ENCODE results near the gene DUOX1. TPM values are rescaled to one million over a fixed set of nuclear protein-coding genes. Genes with fewer than 3 reads are reported as not detected.

The DUOX1 gene
- total RNA-seq, 1 experiment from 2014 or later: 15.1 TPM

DNA sequence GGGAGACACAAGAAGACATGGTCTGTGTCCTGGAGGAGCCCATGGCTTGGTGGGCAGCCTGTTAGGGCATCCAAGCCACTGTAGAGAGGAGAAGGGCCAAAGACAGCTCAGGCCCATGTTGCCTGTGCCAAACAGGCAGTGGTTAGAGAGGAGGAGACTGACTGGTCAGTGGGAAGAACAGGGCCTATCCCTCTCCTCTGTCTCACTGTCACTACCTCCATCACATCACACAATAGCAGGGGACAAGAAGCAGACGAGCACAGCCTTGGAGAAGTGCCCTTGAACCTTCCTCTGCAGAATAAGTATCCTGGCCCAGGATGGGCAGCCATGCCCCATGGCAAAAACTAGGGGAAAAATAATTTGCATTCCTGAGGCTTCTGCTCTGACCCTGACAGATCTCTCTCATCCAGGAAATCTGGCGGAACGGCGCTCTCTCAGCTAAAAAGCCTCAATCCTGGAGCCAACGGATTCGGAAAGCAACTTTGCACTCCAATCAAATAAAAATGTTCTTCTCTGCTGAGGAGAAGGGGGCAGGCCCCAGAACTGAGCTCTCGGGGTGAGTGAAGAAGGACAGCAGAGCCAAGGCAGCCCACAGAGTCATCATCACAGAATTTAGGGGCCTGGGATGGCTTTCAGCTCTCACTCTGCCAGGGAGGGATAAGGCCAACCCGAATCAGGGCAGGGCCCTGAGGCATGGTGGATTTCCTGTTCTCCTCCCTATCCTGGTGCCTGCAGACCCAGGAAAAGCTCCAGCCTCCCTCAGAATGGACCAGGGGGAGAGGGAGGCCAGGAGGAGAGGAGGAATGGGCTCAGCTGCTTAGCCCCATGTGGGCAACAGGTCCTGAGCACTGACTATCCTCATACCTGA, 56.3 kb downstream of the DUOX1 start:
- H3K4me3 Mint-ChIP-seq (ENCODE audit: unreplicated experiment): peak overlapping the region; percentile 76
- peaks cover 6% of the 10 kb centered on the region for H3K36me3 Mint-ChIP-seq (ENCODE audit: insufficient read depth, unreplicated experiment)
- POLR2A ChIA-PET: interaction anchor here (0.9 kb wide), 1 partner anchor 12 kb away, joined by 3 read pairs; no protein-coding TSS in a partner anchor
- H3K27me3 Mint-ChIP-seq (ENCODE audit: insufficient read depth, unreplicated experiment): no peaks in the 10 kb centered on the region
- no peaks in the 10 kb centered on the region for H3K9me3 Mint-ChIP-seq (ENCODE audit: unreplicated experiment)
- BruUV-seq (replicated peaks): no TSS peak
- peak overlapping the region; percentile 54 for H3K27ac Mint-ChIP-seq (ENCODE audit: low read depth, unreplicated experiment)
- peaks cover 19% of the 10 kb centered on the region for H3K4me1 Mint-ChIP-seq (ENCODE audit: insufficient read depth, unreplicated experiment)
- intact Hi-C loops (cut with micrococcal nuclease): no loop called here
- DNase-seq (ENCODE audit: unreplicated experiment): no peak
- CTCF ChIA-PET: interaction anchor here (0.7 to 2.6 kb wide), 8 partner anchors 8 to 70 kb away, joined by 3 to 13 read pairs (median 4); no protein-coding TSS in a partner anchor
- TF ChIP-seq CTCF (IDR thresholded peaks at IDR 0.05; ENCODE audit: unreplicated experiment): no peak

GRCh38 chr15:45186771-45187577, 57.2 kb downstream of the DUOX1 start:
- POLR2A ChIA-PET: interaction anchor here (0.9 kb wide), 1 partner anchor 11 kb away, joined by 3 read pairs; no protein-coding TSS in a partner anchor
- CTCF ChIA-PET: interaction anchor here (0.7 to 2.6 kb wide), 6 partner anchors 9 to 70 kb away, joined by 3 to 13 read pairs (median 3); no protein-coding TSS in a partner anchor
- H3K27ac Mint-ChIP-seq (ENCODE audit: low read depth, unreplicated experiment): peak overlapping the region; percentile 54

DNA sequence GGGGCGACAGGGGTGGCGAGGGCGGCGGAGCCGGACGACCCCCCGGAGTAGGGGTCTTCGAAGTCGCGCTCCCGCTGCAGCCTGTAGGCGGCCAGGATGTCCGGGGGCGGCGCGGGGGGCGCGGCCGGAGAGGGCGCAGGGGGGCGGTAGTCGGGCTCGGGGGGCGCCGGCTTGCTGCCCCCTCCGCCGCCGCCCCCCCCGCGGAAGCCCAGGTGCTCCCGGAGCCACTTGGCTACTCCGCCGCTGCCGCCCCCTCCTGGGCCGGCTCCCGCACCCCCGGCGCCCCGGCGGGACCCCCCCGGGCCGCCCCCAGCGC, 57.7 kb downstream of the DUOX1 start:
- no peak for TF ChIP-seq CTCF (IDR thresholded peaks at IDR 0.05; ENCODE audit: unreplicated experiment)
- Mint-ChIP-seq H3K4me3 (ENCODE audit: unreplicated experiment) (peak overlapping the region; percentile 64), H3K36me3 (ENCODE audit: insufficient read depth, unreplicated experiment) (peaks cover 6% of the 10 kb centered on the region), H3K27me3 (ENCODE audit: insufficient read depth, unreplicated experiment) (no peaks in the 10 kb centered on the region), H3K4me1 (ENCODE audit: insufficient read depth, unreplicated experiment) (peaks cover 19% of the 10 kb centered on the region), H3K9me3 (ENCODE audit: unreplicated experiment) (no peaks in the 10 kb centered on the region), H3K27ac (ENCODE audit: low read depth, unreplicated experiment) (no peak overlapping the region)
- ChIA-PET CTCF (interaction anchor here (0.6 kb wide), 1 partner anchor 17 kb away, joined by 3 read pairs; no protein-coding TSS in a partner anchor), POLR2A (interaction anchor here (1.2 kb wide), 1 partner anchor 13 kb away, joined by 7 read pairs; no protein-coding TSS in a partner anchor)
- BruUV-seq (replicated peaks): no TSS peak
- intact Hi-C loops (cut with micrococcal nuclease): no loop called here
- DNase-seq (ENCODE audit: unreplicated experiment): no peak

More at GRCh38 chr15:45186771-45187577, 57.2 kb downstream of the DUOX1 start:
- peaks cover 6% of the 10 kb centered on the region for H3K36me3 Mint-ChIP-seq (ENCODE audit: insufficient read depth, unreplicated experiment)
- H3K4me3 Mint-ChIP-seq (ENCODE audit: unreplicated experiment): peak overlapping the region; percentile 76
- no peak for TF ChIP-seq CTCF (IDR thresholded peaks at IDR 0.05; ENCODE audit: unreplicated experiment)
- H3K4me1 Mint-ChIP-seq (ENCODE audit: insufficient read depth, unreplicated experiment): peaks cover 19% of the 10 kb centered on the region
- DNase-seq (ENCODE audit: unreplicated experiment): no peak
- no peaks in the 10 kb centered on the region for H3K27me3 Mint-ChIP-seq (ENCODE audit: insufficient read depth, unreplicated experiment)
- intact Hi-C loops (cut with micrococcal nuclease): no loop called here
- no TSS peak for BruUV-seq (replicated peaks)
- no peaks in the 10 kb centered on the region for H3K9me3 Mint-ChIP-seq (ENCODE audit: unreplicated experiment)
